Measurements from ENCODE around the gene CHAT. TPM values are rescaled to one million over a fixed set of nuclear protein-coding genes. Genes with fewer than 3 reads are reported as not detected.

CHAT gene
- total RNA-seq, 1 experiment from 2014 or later = not detected

DNA sequence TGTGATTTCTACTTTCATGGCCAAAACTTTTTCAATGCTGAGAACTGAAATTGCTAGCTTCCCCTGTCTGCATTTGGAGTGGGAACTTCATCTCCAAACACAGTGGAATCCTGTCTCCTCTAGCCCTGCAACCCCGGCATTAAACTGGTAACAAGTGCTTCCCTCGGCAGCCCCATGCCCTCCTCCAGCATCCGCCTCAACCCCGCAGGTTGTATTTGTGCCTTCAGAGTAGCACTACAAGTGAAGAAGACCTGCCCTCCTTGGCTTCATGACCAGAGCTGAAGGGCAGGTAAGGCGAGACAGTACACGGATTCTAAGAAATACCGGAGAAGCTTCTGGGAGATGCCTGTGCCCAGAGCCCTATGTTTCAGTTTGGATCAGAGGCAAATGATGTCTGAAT is 82.5 kb downstream of the CHAT start:
- ChIA-PET CTCF (no interaction called here), POLR2A (interaction anchor here (0.6 kb wide), 1 partner anchor 551 kb away, joined by 3 read pairs; no protein-coding TSS in a partner anchor)
- Mint-ChIP-seq H3K9me3 (ENCODE audit: unreplicated experiment) (no peaks in the 10 kb centered on the region), H3K4me1 (ENCODE audit: insufficient read depth, unreplicated experiment) (no peaks in the 10 kb centered on the region), H3K27ac (ENCODE audit: low read depth, unreplicated experiment) (no peak overlapping the region), H3K4me3 (ENCODE audit: unreplicated experiment) (no peak overlapping the region), H3K27me3 (ENCODE audit: insufficient read depth, unreplicated experiment) (no peaks in the 10 kb centered on the region), H3K36me3 (ENCODE audit: insufficient read depth, unreplicated experiment) (no peaks in the 10 kb centered on the region)
- TF ChIP-seq, protein P1, sequence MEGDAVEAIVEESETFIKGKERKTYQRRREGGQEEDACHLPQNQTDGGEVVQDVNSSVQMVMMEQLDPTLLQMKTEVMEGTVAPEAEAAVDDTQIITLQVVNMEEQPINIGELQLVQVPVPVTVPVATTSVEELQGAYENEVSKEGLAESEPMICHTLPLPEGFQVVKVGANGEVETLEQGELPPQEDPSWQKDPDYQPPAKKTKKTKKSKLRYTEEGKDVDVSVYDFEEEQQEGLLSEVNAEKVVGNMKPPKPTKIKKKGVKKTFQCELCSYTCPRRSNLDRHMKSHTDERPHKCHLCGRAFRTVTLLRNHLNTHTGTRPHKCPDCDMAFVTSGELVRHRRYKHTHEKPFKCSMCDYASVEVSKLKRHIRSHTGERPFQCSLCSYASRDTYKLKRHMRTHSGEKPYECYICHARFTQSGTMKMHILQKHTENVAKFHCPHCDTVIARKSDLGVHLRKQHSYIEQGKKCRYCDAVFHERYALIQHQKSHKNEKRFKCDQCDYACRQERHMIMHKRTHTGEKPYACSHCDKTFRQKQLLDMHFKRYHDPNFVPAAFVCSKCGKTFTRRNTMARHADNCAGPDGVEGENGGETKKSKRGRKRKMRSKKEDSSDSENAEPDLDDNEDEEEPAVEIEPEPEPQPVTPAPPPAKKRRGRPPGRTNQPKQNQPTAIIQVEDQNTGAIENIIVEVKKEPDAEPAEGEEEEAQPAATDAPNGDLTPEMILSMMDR (IDR thresholded peaks at IDR 0.05; ENCODE audit: unreplicated experiment) = no peak
- intact Hi-C loops (cut with micrococcal nuclease) = no loop called here
- BruUV-seq (replicated peaks) = no TSS peak
- no peak for DNase-seq (ENCODE audit: unreplicated experiment)

DNA sequence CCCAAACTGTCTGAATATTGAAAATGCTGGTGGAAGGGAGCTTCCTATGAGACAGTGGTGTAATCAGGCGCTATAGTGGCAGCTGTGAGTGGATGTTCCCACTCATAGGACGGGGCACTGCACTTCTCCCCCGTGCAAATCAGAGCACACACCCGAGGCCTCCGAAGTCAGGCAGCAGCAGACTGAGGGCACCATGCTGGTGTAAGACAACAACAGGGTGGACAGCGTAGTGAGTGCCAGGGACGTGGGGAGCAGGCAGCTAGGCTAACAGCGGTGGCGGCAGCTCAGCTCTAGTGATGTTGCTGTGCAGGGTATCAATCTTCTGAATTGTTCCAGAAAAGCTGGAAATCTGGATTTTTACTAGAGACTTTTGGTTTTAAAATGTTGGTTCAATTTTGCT is 84.8 kb downstream of the CHAT start:
- Mint-ChIP-seq H3K36me3 (ENCODE audit: insufficient read depth, unreplicated experiment) (no peaks in the 10 kb centered on the region), H3K27me3 (ENCODE audit: insufficient read depth, unreplicated experiment) (no peaks in the 10 kb centered on the region), H3K4me3 (ENCODE audit: unreplicated experiment) (no peak overlapping the region), H3K9me3 (ENCODE audit: unreplicated experiment) (no peaks in the 10 kb centered on the region), H3K4me1 (ENCODE audit: insufficient read depth, unreplicated experiment) (no peaks in the 10 kb centered on the region), H3K27ac (ENCODE audit: low read depth, unreplicated experiment) (no peak overlapping the region)
- TF ChIP-seq, protein P1 (IDR thresholded peaks at IDR 0.05; ENCODE audit: unreplicated experiment) = no peak
- DNase-seq (ENCODE audit: unreplicated experiment) = no peak
- intact Hi-C loops (cut with micrococcal nuclease) = no loop called here
- ChIA-PET CTCF (interaction anchor here (1.0 kb wide), 1 partner anchor 25 kb away, joined by 3 read pairs; no protein-coding TSS in a partner anchor), POLR2A (no interaction called here)
- BruUV-seq (replicated peaks) = no TSS peak

DNA sequence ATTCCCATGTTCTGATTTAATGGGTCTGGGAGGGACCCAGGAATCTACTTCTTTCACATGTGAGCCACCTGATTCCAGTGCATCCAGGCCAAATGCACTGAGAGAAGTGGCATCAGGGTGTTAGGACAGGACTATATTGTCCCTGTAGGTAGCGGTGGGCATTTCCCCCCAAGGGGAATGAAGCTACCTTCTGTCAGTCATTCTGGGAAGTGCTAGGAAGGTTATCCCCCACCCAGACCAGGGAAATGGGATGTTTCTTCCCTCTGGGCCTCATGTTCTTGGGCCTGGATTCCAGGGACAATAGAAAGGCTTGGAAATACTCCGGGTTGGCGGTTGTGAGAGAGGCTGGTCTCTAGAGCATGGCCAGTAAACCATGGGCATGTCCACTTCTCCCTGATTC is 86.4 kb downstream of the CHAT start:
- peaks cover 7% of the 10 kb centered on the region for H3K27me3 Mint-ChIP-seq (ENCODE audit: insufficient read depth, unreplicated experiment)
- BruUV-seq (replicated peaks) = no TSS peak
- no peaks in the 10 kb centered on the region for H3K36me3 Mint-ChIP-seq (ENCODE audit: insufficient read depth, unreplicated experiment)
- TF ChIP-seq, protein P1 (IDR thresholded peaks at IDR 0.05; ENCODE audit: unreplicated experiment) = no peak
- no peaks in the 10 kb centered on the region for H3K4me1 Mint-ChIP-seq (ENCODE audit: insufficient read depth, unreplicated experiment)
- H3K4me3 Mint-ChIP-seq (ENCODE audit: unreplicated experiment) = no peak overlapping the region
- ChIA-PET CTCF (interaction anchor here (0.6 to 1.0 kb wide), 4 partner anchors 9 to 91 kb away, joined by 3 to 4 read pairs (median 4); no protein-coding TSS in a partner anchor), POLR2A (no interaction called here)
- H3K9me3 Mint-ChIP-seq (ENCODE audit: unreplicated experiment) = no peaks in the 10 kb centered on the region
- H3K27ac Mint-ChIP-seq (ENCODE audit: low read depth, unreplicated experiment) = no peak overlapping the region
- intact Hi-C loops (cut with micrococcal nuclease) = no loop called here
- no peak for DNase-seq (ENCODE audit: unreplicated experiment)

DNA sequence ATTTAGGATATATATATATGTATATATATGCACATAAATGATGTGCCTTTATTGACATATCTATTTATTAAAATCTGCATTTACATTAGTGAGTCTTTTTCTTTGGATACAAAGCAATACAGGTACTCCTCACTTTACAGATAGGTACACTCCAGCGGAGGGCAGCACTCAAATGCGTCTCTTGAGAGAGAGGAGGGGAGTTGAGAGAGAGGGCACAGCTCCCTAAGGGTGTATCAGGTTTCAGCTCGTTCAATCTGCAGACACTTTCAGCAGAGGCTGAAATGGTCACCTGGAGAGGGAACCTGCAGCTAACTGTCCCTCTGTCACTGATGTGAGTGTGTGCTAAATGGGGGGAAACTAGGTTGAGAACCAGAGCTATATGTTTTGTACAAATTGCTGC is 87.2 kb downstream of the CHAT start:
- Mint-ChIP-seq H3K36me3 (ENCODE audit: insufficient read depth, unreplicated experiment) (no peaks in the 10 kb centered on the region), H3K27me3 (ENCODE audit: insufficient read depth, unreplicated experiment) (peaks cover 15% of the 10 kb centered on the region), H3K4me3 (ENCODE audit: unreplicated experiment) (no peak overlapping the region), H3K9me3 (ENCODE audit: unreplicated experiment) (no peaks in the 10 kb centered on the region), H3K4me1 (ENCODE audit: insufficient read depth, unreplicated experiment) (no peaks in the 10 kb centered on the region), H3K27ac (ENCODE audit: low read depth, unreplicated experiment) (no peak overlapping the region)
- peak; percentile 6 for DNase-seq (ENCODE audit: unreplicated experiment)
- TF ChIP-seq, protein P1 (IDR thresholded peaks at IDR 0.05; ENCODE audit: unreplicated experiment) = no peak
- CTCF ChIA-PET = interaction anchor here (0.9 kb wide), 1 partner anchor 11 kb away, joined by 3 read pairs; no protein-coding TSS in a partner anchor
- POLR2A ChIA-PET = no interaction called here
- no TSS peak for BruUV-seq (replicated peaks)
- intact Hi-C loops (cut with micrococcal nuclease) = no loop called here

Data from MCF 10A (cell line).